Measurements from ENCODE around the gene HSDL1. TPM values are rescaled to one million over a fixed set of nuclear protein-coding genes. Genes with fewer than 3 reads are reported as not detected.

HSDL1 gene
- total and polyA plus RNA-seq, 2 of the 4 experiments (the other 2 are of a cell fraction) = 11.6 to 18.3 TPM

GRCh38 chr16:84175350-84176081, 30.5 kb upstream of the HSDL1 start:
- Histone ChIP-seq H3K23ac (ENCODE audit: low read depth, low read length) (0 out of 2 replicates have a peak overlapping the region, but pooled peaks have one; percentile 34), H3K36me3 (ENCODE audit: control insufficient read depth, insufficient read depth, low read length) (peaks cover 19% of the 10 kb centered on the region), H3K4me1 (ENCODE audit: control insufficient read depth, insufficient read depth, low read length) (peaks cover 15% of the 10 kb centered on the region), H3K27ac (ENCODE audit: insufficient read depth, low read length) (no peak overlapping the region), H2BK20ac (ENCODE audit: low read depth, low read length) (peak overlapping the region; percentile 26; the same call in 1 of the 2 replicates), H3K4me3 (ENCODE audit: insufficient read depth, low read depth, low read length) (no peak overlapping the region), H3K4me2 (ENCODE audit: low read depth, low read length) (no peak overlapping the region), H3K79me1 (ENCODE audit: low read depth in 1 of 2, low read length in 2 of 2) (peaks cover 0 to 12% of the 10 kb centered on the region in 2 experiments; a peak in 2 of 4 replicates), H3K56ac (ENCODE audit: extremely low read depth, insufficient read depth, low read length) (no peak overlapping the region), H2BK5ac (ENCODE audit: low read depth, low read length, poor library complexity, severe bottlenecking) (no peak overlapping the region), H4K91ac (ENCODE audit: insufficient read depth, low read depth, low read length) (no peak overlapping the region; the same call in 1 of the 2 replicates), H3K9me1 (ENCODE audit: insufficient read depth, low read length) (peaks cover 12% of the 10 kb centered on the region; the same call in 1 of the 2 replicates), H2AK5ac (ENCODE audit: low read depth, low read length) (peak overlapping the region; percentile 83), H4K5ac (ENCODE audit: low read depth, low read length) (no peak overlapping the region), H3K9me3 (ENCODE audit: control insufficient read depth, insufficient read depth, low read length) (no peaks in the 10 kb centered on the region), H3K9ac (ENCODE audit: low read depth, low read length) (no peak overlapping the region), H3K27me3 (ENCODE audit: control insufficient read depth, insufficient read depth, low read length) (no peaks in the 10 kb centered on the region), H2AK9ac (replicated peaks; ENCODE audit: low read depth, low read length, poor library complexity) (peak overlapping the region; percentile 74), H3K4ac (ENCODE audit: low read depth, low read length) (no peak overlapping the region), H3K14ac (replicated peaks; ENCODE audit: low read depth, low read length) (no peak overlapping the region), H3K18ac (ENCODE audit: low read depth, low read length) (no peak overlapping the region), H4K8ac (ENCODE audit: low read depth in 2 of 2, low read length in 2 of 2) (no peak overlapping the region; a peak in 1 of 4 replicates), H2AFZ (replicated peaks; ENCODE audit: low read length, poor library complexity) (peak overlapping the region; percentile 9), H2BK15ac (ENCODE audit: low read depth, low read length) (no peak overlapping the region), H4K20me1 (ENCODE audit: insufficient read depth, low read length) (peaks cover 16% of the 10 kb centered on the region), H2BK120ac (ENCODE audit: low read depth, low read length) (peak overlapping the region; percentile 6; the same call in 1 of the 2 replicates)
- in situ Hi-C loops (cut with MboI; ENCODE audit: low sequenced_read_pairs) (loop anchor here (5.0 to 10.0 kb wide), 2 partner anchors 88 to 211 kb away; partner anchors contain the start of gene NECAB2), dilution Hi-C loops (cut with HindIII; ENCODE audit: low sequenced_read_pairs, unreplicated experiment) (no loop called here), intact Hi-C loops (cut with micrococcal nuclease) (loop anchor here (2.0 to 5.0 kb wide), 4 partner anchors 58 to 309 kb away; partner anchors contain the start of gene MBTPS1)
- DNase-seq (peak; percentile 53), ATAC-seq (ENCODE audit: low read depth) (peak; percentile 69)
- ChIA-PET CTCF (interaction anchor here (0.6 to 3.5 kb wide), 7 partner anchors 12 to 333 kb away, joined by 3 to 24 read pairs (median 4); partner anchors contain the start of gene TAF1C), POLR2A (ENCODE audit: unreplicated experiment) (no interaction called here)
- 80% methylated on average over 2 of the region's 10 CpGs; no CpG with 5 or more reads in 1 of the 2 experiments for WGBS, 2 experiments (ENCODE audit: extremely low coverage in 2 of 2, insufficient read length in 1 of 2)
- no TSS peak for BruUV-seq (replicated peaks)
- TF ChIP-seq CEBPB (IDR thresholded peaks at IDR 0.05; ENCODE audit: low read depth, low read length) (no peak), RCOR1 (IDR thresholded peaks at IDR 0.05; ENCODE audit: insufficient replicate concordance, low read length) (no peak), ELK1 (IDR thresholded peaks at IDR 0.05; ENCODE audit: borderline replicate concordance, low read depth, low read length) (no peak), BHLHE40 (IDR thresholded peaks at IDR 0.05; ENCODE audit: low read depth, low read length) (peak; percentile 97), CTCF (conservative IDR thresholded peaks at IDR 0.05; ENCODE audit: low read depth, low read length) (peak; percentile 76), USF2 (IDR thresholded peaks at IDR 0.05; ENCODE audit: low read depth, low read length) (peak; percentile 71; the same call in 1 of the 2 replicates), MAFK (IDR thresholded peaks at IDR 0.05; ENCODE audit: low read depth, low read length) (no peak), POLR2A (IDR thresholded peaks at IDR 0.05; ENCODE audit: low read depth, low read length) (no peak), MXI1 (IDR thresholded peaks at IDR 0.05; ENCODE audit: borderline replicate concordance, low read depth, low read length) (peak; percentile 55; the same call in 1 of the 2 replicates), NFE2L2 (IDR thresholded peaks at IDR 0.05; ENCODE audit: low read depth, low read length) (no peak), CHD1 (IDR thresholded peaks at IDR 0.05; ENCODE audit: low read depth, low read length) (no peak), MAZ (IDR thresholded peaks at IDR 0.05; ENCODE audit: borderline replicate concordance, low read depth, low read length) (no peak), RAD21 (IDR thresholded peaks at IDR 0.05; ENCODE audit: low read length) (peak; percentile 84)
